C4-2B (cell line): ENCODE results near the gene RASD1.

Experiments
- ZFX ChIP-seq: fragments of 450-650 bp; IDR thresholded peaks from 2 replicates; pipeline ENCODE4 v1.6.1; 2017
- TF ChIP-seq, protein P1 (sequence below): fragments of 450-650 bp; conservative IDR thresholded peaks from 2 replicates; pipeline ENCODE4 v1.5.1; 2017; ENCODE audit warnings: mild to moderate bottlenecking

DNA sequence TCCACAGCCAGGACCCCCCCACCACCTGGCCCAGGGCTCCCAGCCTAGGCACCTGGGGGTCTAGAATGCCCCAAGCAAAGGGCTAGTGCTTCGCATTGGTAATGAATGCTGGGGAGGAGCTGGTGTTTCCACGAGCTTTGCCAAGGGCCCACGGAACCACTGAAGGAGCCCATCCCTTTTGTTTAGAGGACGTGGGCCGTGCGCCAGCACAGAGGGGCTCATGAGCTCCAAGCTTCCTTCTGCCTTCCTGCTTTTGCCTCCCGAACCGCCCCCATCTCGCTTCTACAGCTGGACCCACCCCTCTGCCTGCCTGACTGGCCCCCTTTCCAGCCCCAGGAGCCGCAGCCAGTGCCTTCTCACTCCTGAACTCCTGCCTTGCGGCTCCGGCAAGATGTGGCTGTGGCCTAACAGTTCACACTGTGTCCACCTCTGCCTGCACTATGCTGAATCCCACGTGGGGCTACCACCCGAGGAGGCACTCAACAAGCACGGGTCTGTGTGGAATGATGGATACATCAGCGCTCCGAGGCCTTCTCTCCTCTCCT lies 31.8 kb upstream of the RASD1 start:
- TF ChIP-seq, protein P1, sequence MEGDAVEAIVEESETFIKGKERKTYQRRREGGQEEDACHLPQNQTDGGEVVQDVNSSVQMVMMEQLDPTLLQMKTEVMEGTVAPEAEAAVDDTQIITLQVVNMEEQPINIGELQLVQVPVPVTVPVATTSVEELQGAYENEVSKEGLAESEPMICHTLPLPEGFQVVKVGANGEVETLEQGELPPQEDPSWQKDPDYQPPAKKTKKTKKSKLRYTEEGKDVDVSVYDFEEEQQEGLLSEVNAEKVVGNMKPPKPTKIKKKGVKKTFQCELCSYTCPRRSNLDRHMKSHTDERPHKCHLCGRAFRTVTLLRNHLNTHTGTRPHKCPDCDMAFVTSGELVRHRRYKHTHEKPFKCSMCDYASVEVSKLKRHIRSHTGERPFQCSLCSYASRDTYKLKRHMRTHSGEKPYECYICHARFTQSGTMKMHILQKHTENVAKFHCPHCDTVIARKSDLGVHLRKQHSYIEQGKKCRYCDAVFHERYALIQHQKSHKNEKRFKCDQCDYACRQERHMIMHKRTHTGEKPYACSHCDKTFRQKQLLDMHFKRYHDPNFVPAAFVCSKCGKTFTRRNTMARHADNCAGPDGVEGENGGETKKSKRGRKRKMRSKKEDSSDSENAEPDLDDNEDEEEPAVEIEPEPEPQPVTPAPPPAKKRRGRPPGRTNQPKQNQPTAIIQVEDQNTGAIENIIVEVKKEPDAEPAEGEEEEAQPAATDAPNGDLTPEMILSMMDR: no peak
- no peak for TF ChIP-seq ZFX
